Measurements from ENCODE around the gene CCL28. TPM values are rescaled to one million over a fixed set of nuclear protein-coding genes. Genes with fewer than 3 reads are reported as not detected.

Gene CCL28
- polyA plus RNA-seq, 2 of the 4 experiments (the other 2 are of a cell fraction): 0.15 to 0.39 TPM

GRCh38 chr5:43370352-43370751, 41.8 kb downstream of the CCL28 start:
- H3K27ac ChIP-seq: no peak overlapping the region
- H3K9me3 ChIP-seq: no peaks in the 10 kb centered on the region
- ATAC-seq: no peak
- TF ChIP-seq HDAC2 (IDR thresholded peaks at IDR 0.05) (no peak), RAD21 (conservative IDR thresholded peaks at IDR 0.05 in 1 of 2, IDR thresholded peaks at IDR 0.05 in 1 of 2) (no peak), HOXB5 (CRISPR knock-in tag; IDR thresholded peaks at IDR 0.05) (no peak), CHD4 (IDR thresholded peaks at IDR 0.05; ENCODE audit: borderline replicate concordance) (no peak), CBX2 (IDR thresholded peaks at IDR 0.05; ENCODE audit: borderline replicate concordance, low read depth) (no peak), REST (IDR thresholded peaks at IDR 0.05) (no peak), KDM1A (IDR thresholded peaks at IDR 0.05; ENCODE audit: low read depth) (no peak), NR3C1 (IDR thresholded peaks at IDR 0.05) (no peak), NFE2L2 (conservative IDR thresholded peaks at IDR 0.05; ENCODE audit: low read length) (no peak), E2F6 (IDR thresholded peaks at IDR 0.05; ENCODE audit: borderline replicate concordance, low read depth) (no peak), USF2 (IDR thresholded peaks at IDR 0.05) (no peak), HMGXB4 (CRISPR knock-in tag; IDR thresholded peaks at IDR 0.05; ENCODE audit: borderline replicate concordance) (no peak), ZSCAN20 (CRISPR knock-in tag; IDR thresholded peaks at IDR 0.05) (no peak), PHF8 (IDR thresholded peaks at IDR 0.05; ENCODE audit: borderline replicate concordance, low read depth) (no peak), KDM5A (IDR thresholded peaks at IDR 0.05) (no peak), CEBPB (IDR thresholded peaks at IDR 0.05) (no peak)
- ChIA-PET POLR2A (interaction anchor here (0.7 kb wide), 1 partner anchor 463 kb away, joined by 5 read pairs; no protein-coding TSS in a partner anchor), CTCF (interaction anchor here (1.3 kb wide), 1 partner anchor 19 kb away, joined by 3 read pairs; no protein-coding TSS in a partner anchor)
- no peak overlapping the region for H3K4me3 ChIP-seq
- H3K4me1 ChIP-seq: no peaks in the 10 kb centered on the region
- H3K4me2 ChIP-seq: no peak overlapping the region
- DNase-seq (ENCODE audit: low read depth in 1 of 2, low spot score in 1 of 2): no peak
- 94% methylated on average over 1 of the region's 1 CpG for WGBS (ENCODE audit: missing lambda C conversion rate)
- FAIRE-seq: no peak

- ATAC-seq (no peak), DNase-seq (ENCODE audit: low read depth in 1 of 2, low spot score in 1 of 2) (no peak), FAIRE-seq (no peak)
- Histone ChIP-seq H3K9me3 (no peaks in the 10 kb centered on the region), H3K4me1 (no peaks in the 10 kb centered on the region), H3K27ac (no peak overlapping the region), H3K4me2 (no peak overlapping the region), H3K4me3 (no peak overlapping the region)
- ChIA-PET CTCF (interaction anchor here (1.2 to 1.3 kb wide), 2 partner anchors 17 to 20 kb away, joined by 3 read pairs; no protein-coding TSS in a partner anchor), POLR2A (no interaction called here)
- TF ChIP-seq HOXB13 (CRISPR knock-in tag; IDR thresholded peaks at IDR 0.05; ENCODE audit: low read depth) (no peak), JUNB (IDR thresholded peaks at IDR 0.05) (no peak), RAD21 (conservative IDR thresholded peaks at IDR 0.05 in 1 of 2, IDR thresholded peaks at IDR 0.05 in 1 of 2) (no peak), FOSL2 (IDR thresholded peaks at IDR 0.05) (no peak), FOSL2 (CRISPR knock-in tag; IDR thresholded peaks at IDR 0.05) (no peak), EP300 (IDR thresholded peaks at IDR 0.05) (no peak), RCOR1 (IDR thresholded peaks at IDR 0.05; ENCODE audit: low read depth, low read length) (no peak), EHMT2 (IDR thresholded peaks at IDR 0.05; ENCODE audit: low read depth) (no peak), FOSB (CRISPR knock-in tag; IDR thresholded peaks at IDR 0.05) (no peak), HMGXB4 (CRISPR knock-in tag; IDR thresholded peaks at IDR 0.05; ENCODE audit: borderline replicate concordance) (no peak), FOXS1 (CRISPR knock-in tag; IDR thresholded peaks at IDR 0.05) (no peak), ELK1 (IDR thresholded peaks at IDR 0.05; ENCODE audit: low read depth, low read length) (no peak), GATA3 (IDR thresholded peaks at IDR 0.05; ENCODE audit: borderline replicate concordance) (no peak), HOXA7 (CRISPR knock-in tag; IDR thresholded peaks at IDR 0.05) (no peak), HOXB5 (CRISPR knock-in tag; IDR thresholded peaks at IDR 0.05) (no peak), KDM5A (IDR thresholded peaks at IDR 0.05) (no peak)
These were observed 42.5 kb downstream of the CCL28 start for GRCh38 chr5:43369651-43370050.
